HL-60 (cell line): ENCODE measurements around the gene SLC38A10.

Source experiments
- CTCF ChIP-seq: IDR thresholded peaks from one replicate; pipeline ENCODE4 v1.5.1; 2011; ENCODE audit warnings: low read length, control low read depth, inconsistent platforms; ENCODE audit not compliant: insufficient read depth
- GABPA ChIP-seq: IDR thresholded peaks from 2 replicates; pipeline ENCODE4 v1.6.1; 2012; ENCODE audit warnings: low read depth
- POLR2AphosphoS5 ChIP-seq: IDR thresholded peaks from 2 replicates; pipeline ENCODE4 v1.6.1; 2012; ENCODE audit warnings: low read depth
- REST ChIP-seq: IDR thresholded peaks from 2 replicates; pipeline ENCODE4 v1.6.1; 2012; ENCODE audit warnings: low read depth; ENCODE audit not compliant: insufficient replicate concordance

GRCh38 chr17:81218991-81219390 lies 76.1 kb downstream of the SLC38A10 start:
- TF ChIP-seq CTCF, result no peak
- TF ChIP-seq POLR2AphosphoS5, result no peak
- no peak for TF ChIP-seq GABPA
- no peak for TF ChIP-seq REST
